CD4-positive, alpha-beta T cell treated with Interleukin-10 for 1 hour (primary cell): Measurements from ENCODE around the gene IZUMO1.
"Not testable (repeated sequence)": the region's sequence is repeated elsewhere in the genome, so short reads cannot be mapped to it uniquely, and the experiment has no call there.

ENCODE experiments used
- DNase-seq: peaks from one replicate; pipeline ENCODE4 v3.0.0-alpha.2; 2020

Gene IZUMO1

DNA sequence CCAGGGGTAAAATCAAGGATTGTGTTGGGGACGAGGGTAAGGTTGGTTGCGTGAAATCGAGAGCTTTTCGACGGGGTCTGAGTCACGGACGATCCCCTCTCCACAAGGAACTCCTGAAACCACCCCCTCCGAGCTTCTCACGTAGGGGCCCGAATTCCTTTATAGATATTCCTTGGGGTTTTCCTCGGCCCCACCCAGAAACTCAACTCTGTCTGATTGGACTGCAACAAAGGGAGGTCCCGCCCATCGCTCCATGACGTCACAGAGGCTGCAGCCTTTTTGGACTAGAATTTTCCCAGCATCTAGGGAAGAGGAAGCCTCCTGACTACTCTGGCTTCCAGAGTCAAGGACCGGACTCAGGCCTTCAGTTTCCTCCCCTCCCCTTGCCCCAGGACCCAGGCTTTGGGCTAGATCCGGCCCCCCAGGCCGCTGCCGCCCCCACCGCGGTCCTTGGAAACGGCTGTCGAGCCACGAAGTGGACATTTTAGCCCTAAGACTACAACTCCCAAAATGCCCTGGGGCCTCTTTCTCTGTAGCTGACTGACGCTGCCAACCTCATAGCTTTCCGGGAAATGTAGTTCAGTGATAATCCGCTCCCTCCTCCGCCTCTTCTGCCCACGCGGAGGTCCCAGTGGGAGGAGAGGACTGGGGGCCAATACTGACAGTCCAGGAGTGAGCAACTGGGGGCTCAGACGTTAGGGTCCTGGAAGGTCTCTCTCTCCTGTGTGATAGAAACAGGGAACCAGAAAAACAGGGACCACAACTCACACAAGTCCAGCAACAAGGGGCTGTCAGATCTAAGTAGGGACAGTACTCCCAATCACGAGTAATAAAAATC lies at the start of gene IZUMO1:
Gene IZUMO1, minus strand, starts transcription at position 172 of the 838 bp plus-strand sequence. CDS start 1,050 bp downstream, outside the sequence.
- peak; percentile 67 for DNase-seq

DNA sequence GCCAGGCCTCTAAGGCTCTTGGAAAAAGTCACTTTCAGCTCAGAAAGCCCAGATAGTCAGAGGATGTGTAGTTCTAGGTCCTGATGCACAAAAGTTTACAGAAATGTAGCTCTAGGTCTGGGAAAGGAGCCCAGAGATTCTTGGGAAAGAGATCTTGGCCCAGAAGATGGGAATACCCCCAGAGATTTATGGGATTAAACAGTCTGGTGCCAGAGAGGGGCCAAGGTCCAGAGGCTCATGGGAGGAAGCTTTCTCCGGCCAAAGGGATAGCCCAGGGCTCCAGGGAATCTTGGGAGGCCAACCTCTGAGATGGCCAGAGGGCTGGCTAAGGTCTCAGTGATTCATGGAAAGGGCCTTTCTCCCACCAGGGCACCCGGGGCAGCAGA lies 49.0 kb upstream of the IZUMO1 start:
- DNase-seq: no peak

DNA sequence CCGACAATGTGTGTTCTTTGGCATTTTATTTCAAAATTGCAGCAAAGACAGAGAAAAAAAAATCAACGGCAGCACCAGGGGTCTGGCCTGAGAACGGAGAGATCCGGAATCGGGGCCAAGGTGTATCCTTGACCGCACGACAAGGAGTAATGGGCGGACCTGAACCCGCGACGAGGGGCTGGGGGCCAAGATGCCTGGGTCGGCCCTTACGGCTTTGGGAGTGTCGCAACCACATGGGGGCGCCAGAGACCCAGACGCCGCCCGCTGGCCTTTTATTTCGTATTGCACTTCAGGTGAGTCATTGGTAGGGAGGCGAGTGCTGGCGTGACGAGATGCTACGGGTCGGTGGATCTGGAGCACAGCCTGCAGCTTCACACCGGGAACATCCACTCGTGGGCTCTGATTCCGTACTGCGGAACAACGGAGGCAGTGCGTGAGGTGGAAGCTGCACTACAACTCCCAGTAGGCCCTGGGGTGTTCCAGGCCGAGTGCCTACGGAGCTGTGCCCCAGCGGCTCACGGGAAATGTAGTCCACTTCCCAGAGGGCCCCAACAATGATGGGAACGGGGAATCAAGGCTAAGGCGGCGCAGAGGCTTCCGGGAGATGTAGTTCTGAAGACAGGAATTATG lies 48.5 kb upstream of the IZUMO1 start:
- peak; percentile 92 for DNase-seq

DNA sequence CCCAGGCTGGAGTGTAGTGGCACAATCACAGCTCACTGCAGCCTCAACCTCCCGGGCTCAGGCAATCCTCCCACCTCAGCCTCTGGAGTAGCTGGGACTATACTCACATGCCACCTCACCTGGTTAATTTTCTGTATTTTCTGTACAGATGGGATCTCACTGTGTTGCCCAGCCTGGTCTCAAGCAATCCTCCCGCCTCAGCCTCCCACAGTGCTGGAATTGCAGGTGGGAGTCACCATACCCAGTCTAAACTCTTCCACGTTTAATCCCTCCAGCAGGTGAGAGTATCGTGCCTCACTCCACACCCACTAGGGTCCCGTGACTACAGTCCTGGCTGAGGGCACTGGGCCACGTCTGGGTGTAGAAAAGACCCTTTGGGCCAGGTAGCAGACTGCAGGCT lies 47.6 kb upstream of the IZUMO1 start:
- no peak for DNase-seq

DNA sequence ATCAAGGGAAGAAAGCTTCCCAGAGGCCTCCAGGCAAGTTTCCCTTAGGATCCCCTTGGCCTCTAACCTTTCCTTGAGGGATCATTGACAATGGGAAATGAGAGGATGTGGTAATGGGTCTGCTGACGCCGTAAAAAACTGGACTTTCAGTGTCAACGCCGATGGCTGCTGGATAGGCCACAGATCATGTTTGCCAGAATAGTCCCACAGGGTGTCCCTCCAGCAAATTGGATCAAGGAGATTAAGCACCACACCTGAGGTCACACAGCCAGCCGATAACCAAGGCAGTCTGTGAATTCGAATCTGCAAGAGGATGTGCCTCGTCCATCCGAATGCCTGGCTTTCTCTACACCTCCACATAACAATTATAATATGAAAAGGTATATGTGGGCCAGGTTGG lies 46.6 kb upstream of the IZUMO1 start:
- DNase-seq: no peak

DNA sequence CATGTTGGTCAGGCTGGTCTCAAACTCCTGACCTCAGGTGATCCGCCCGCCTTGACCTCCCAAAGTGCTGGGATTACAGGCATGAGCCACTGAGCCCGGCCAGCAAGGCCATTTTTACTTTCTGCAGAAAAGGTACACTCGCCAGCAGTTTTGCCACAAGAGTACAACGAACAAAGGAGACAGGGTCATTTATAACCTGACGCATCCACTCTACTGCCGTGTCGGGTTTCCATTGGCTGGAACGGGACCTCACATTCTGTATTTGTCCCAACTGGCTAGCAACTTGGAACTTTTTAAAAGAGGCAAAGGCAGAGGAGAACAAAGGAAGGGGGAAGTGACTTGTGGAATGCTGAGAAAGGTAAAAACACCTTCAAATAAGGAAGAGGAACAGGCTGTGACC lies 40.6 kb upstream of the IZUMO1 start:
- DNase-seq: not testable (repeated sequence)

DNA sequence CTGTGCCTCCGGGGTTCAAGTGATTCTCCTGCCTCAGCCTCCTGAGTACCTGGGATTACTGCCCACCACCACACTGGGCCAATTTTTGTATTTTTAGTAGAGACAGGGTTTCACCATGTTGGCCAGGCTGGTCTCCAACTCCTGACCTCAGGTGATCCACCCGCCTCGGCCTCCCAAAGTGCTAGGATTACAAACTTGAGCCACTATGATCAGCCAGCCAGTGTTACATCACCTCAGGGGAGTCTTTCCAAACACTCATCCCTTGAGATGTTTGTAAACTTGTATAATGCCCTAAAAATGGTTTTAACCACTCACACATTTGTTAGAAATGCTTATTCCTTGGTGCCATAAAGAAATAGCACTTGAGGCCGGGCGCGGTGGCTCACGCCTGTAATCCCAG lies 39.7 kb upstream of the IZUMO1 start:
- DNase-seq: not testable (repeated sequence)

DNA sequence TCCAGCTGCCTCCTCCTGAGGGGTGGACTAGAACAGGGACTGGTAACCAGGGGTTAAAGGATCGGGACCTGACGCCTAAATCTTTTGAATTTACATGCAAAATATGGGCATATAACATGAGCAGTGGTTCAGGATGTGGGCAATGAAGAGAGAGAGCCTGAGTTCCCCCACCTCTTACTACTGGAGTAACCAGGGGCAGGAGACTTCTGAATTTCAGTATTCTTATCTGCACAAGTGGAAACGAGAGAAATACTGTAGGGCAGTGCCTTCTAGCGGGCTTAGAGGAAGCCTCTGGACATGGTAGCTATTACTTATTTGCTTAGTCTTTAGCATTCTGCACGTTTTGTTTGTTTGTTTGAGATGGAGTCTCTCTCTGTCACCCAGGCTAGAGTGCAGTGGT lies 37.8 kb upstream of the IZUMO1 start:
- no peak for DNase-seq

DNA sequence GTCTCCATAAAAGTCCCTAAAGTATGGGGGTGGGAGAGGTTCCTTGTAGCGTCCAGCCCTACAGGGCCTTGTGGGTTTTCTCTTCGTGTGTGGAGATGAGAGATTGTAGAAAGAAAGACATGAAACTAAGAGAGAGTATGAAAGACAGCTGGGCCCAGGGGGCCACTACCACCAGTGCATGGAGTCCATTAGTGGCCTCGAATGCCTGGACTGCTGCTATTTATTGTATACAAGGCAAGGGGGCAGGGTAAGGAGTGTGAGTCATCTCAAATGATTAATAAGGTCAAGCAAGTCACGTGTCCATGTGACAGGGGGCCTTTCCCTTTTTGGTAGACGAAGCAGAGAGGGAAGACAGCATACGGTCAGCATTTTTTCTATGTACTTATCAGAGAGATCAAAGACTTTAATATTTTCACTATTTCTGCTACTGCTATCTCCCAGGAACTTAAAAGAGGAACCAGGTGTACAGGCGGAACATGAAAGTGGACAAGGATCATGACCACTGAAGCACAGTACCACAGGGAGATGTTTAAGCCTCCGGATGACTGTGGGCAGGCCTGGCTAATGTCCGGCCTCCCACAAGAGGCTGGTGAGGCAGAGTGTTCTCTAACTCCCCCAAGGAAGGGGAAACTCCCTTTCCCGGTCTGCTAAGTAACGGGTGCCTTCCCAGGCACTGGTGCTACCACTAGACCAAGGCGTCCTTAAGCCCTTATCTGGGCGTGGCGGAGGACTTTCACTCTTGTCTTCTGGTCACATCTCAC lies 34.1 kb upstream of the IZUMO1 start:
- DNase-seq: peak; percentile 8

DNA sequence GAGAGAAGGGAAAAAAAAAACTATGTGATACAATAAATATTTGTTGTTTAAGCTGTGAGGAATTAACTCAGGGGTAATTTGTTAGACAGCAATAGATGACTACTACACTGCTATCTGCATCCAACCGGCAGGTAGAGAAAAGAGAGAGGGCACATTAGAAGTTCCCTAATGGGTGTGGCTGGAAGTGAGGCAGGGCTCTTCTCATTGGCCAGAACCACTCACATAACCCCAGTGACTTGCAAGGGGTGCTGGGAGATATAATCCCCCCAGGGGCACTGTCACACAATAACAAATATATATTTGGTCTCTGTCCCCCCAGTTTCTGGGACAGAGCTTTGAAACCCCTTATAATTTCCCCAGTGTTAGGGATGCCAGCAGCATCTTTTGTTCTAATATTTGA lies 32.9 kb upstream of the IZUMO1 start:
- no peak for DNase-seq

DNA sequence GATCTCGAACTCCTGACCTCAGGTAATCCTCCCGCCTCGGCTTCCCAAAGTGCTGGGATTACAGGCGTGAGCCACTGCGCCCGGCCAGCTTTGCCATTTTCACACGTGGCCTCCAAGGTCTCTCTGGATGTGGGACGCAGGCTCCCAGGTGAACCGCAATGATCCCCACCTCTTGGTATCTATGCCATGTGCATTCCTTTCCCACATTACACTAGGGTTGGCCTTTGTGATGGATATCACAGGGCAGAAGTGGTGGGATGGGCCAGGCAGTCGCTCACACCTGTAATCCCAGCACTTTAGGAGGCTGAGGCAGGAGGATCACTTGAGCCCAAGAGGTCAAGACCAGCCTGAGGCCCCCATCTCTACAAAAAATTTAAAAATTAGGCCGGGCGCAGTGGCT lies 31.0 kb upstream of the IZUMO1 start:
- DNase-seq: no peak

DNA sequence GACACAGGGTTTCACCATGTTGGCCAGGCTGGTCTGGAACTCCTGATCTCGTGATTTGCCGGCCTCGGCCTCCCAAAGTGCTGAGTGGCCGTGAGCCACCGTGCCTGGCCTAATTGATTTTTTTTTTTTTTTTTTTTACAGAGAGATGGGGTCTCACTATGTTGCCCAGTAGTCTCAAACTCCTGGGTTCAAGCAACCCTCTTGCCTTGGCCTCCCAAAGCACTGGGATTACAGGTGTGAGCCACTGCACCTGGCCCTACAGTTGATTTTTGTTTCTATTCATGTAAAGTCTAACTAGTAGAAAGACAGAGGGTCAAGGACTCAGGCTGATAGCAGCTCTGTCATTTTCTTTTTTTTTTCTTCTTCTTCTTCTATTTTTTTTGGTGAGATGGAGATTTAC lies 30.4 kb upstream of the IZUMO1 start:
- no peak for DNase-seq

DNA sequence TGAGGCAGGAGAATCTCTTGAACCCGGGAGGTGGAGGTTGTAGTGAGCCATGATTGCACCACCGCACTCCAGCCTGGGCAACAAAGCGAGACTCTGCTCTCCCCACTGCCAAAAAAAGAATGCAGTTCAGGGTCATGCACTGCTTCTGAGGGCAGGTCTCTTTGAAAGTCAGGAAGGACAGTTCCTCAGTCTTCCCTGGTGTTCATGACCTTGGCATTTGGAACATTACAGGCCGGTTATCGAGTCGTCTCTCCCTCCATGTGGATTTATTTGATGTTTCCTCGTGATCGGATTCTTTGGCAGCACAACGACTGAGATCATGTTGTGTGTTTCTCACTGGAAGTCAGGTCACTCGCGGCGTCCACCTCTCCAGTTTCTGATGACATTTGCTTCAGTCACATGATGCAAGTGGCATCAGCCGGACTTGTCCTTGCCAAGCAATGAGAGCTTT lies 25.8 kb upstream of the IZUMO1 start:
- DNase-seq: no peak

DNA sequence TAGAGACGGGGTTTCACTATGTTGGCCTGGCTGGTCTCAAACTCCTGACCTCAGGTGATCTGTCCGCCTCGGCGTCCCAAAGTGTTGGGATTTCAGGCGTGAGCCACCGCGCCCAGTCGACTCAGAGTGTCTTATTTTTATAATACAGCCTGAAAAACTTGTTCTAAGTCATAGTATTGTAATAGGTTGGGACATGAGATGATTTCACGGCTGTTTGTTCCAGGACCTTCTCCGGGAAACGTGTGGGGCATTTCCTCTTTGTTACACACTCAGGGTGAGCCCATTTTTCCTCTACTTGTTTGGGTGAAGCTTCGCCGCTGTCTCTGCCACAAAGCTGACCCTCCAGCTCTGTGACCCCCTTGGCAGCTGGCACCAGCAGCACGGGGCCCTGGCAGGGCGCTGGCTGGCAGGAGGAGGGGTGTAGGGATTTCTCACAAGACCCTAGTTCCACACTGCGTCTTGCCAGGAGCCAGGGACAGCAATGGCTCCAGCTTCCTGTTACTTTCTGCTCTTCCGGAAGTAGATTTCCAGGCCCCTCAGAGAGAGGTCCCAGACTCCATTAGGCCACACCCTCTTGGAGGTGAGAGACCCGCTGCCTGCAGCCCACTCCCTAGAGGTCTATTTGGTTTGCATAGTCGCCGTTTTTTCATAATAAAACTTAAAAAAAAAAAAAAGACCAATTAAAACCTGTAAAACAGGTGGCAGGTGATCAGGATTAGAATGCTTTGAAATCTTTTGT lies 24.2 kb upstream of the IZUMO1 start:
- DNase-seq: no peak

DNA sequence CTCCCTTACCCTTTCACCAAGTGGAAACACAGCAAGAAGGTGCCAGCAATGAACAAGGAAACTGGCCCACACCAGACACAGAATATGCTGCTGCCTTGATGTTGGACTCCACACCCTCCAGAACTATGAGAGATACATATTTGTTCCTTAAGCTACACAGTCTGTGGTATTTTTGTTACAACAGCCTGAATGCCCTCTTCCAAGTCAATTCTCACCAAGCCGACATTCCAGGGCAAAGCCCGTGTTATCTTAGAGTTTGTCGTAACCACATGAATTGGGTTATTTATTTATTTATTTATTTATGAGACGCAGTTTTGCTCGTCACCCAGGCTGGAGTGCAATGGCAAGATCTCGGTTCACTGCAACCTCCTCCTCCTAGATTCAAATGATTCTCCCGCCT lies 23.6 kb upstream of the IZUMO1 start:
- DNase-seq: no peak

DNA sequence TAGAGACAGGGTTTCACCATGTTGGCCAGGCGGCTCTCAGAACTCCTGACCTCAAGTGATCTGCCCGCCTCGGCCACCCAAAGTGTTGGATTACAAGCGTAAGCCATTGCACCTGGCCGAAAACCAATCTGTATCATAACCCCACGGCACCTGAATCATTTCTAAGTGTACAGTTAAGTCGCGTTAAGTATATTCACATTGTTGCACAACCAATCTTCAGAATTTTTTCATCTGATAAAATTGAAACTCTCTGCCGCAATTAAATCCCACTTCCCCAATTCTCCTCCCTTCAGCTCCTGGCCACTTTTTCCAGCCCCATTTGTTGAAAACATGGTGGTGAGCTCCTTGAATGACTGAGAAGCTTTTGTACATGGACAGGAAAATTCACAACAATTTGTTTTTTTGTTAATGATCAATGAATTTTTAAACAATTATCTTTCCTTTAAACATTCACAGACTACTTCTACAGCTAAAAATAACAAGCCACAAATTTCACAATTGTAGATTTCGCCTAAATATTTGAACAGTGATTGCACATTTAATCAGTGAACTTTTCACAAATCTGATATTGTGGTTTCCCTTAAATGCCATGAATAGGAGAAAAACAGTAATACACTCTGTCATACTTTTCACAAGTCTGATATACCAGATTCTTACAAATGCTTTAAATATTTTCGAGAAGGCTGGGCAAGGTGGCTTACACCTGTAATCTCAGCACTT lies 22.4 kb upstream of the IZUMO1 start:
- DNase-seq: no peak

DNA sequence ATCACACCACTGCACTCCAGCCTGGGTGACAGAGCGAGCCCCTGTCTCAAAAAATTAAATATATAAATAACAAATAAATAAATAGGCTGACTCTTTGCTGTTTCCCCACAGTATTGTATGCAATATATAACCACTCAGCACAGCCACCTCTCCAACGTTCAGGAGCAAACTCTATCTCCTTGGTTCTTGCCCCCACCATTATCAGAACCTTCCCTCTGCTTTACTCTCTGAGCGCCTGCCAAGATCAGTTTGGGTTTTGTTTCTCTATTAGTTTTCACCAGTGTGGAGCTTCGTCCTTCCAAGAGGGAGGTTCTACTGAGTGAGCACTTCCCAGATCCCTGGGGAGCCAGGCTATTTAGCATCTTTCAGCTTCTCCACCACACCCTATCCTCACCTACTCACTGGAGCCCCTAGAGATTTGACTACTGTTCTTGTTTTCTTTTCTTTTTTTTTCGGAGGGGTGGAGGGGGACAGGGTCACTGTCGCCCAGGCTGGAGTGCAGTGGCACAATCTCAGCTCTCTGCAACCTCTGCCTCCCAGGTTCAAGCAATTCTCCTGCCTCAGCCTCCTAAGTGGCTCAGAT lies 21.6 kb upstream of the IZUMO1 start:
- DNase-seq: not testable (repeated sequence)

DNA sequence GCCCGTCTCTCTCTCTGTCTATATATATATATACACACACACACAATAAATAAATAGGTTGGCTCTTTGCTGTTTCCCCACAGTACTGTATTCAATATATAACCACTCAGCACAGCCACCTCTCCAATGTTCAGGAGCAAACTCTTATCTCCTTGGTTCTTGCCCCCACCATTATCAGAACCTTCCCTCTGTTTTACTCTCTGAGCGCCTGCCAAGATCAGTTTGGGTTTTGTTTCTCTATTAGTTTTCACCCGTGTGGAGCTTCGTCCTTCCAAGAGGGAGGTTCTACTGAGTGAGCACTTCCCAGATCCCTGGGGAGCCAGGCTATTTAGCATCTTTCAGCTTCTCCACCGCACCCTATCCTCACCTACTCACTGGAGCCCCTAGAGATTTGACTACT lies 19.1 kb upstream of the IZUMO1 start:
- not testable (repeated sequence) for DNase-seq

DNA sequence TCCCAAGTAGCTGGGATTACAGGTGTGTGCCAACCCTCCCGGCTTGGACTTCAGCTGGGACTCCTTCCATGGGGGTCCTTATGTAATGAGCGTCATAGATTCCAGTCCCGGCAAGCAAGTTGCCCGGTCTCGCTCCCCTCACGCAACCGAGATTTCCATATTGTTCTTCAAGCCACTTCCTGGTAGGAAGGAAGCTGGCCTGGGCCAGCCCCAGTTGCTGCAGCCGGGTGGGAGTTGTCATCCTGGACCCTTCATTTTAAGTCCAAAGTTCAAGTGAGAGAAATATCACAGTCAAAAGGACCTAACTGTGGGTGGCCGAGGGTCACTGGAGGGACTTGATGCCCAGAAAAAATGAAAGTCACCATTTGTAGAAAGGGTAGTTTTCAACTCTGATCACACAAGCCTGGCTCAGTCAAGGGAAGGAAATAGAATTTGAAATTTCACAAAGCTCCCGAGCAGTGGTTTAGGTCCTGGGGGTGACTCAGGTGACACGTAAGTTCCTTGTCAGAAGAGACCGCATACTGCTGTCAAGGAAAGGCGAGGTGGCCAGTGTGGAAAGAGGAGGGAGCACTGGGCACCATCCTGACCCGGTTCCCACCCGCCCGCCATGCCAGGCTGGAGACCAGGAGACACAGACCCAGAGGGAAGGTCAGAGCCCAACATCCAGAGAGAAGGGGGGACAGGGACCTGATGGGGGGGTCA lies 13.9 kb upstream of the IZUMO1 start:
- DNase-seq: no peak

DNA sequence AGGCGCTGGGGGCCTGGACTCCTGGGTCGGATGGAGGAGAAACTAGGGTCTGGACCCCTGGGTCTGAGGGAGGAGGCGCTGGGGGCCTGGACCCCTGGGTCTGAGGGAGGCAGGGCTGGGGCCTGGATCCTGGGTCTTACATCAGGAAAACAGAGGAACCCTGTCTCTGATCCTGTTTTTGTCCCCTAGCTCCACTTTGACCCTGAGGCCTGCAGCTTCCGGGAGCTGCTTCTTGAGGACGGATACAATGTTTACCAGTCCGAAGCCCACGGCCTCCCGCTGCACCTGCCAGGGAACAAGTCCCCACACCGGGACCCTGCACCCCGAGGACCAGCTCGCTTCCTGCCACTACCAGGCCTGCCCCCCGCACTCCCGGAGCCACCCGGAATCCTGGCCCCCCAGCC lies 11.0 kb upstream of the IZUMO1 start:
- DNase-seq: no peak

DNA sequence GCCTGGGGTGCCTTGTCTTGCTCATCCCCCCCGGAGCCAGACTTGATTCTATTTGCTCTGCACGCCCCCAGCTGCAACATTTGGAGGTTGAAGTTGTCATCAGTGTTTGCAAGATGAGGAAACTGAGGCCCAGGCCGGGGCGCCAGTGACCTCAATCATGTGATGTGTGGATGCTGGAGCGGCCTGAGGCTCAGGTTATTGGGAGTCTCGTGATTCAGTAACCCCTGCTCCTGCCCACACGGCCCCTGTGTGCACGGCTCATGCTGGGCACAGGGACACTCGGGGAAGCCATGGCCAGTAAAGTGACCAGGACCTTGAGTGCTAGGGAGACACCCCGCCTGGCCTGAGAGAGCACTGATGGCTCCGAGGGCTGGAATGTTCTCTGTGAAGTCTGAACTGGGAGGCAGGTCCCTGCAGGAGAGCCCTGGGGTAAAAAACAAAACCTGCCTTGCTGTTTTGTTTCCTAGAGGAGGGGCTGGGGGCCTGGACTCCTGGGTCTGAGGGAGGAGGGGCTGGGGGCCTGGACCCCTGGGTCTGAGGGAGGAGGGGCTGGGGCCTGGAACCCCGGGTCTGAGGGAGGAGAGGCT lies 10.5 kb upstream of the IZUMO1 start:
- DNase-seq: no peak
